ENCODE measurements around the gene MESD.

The MESD gene

DNA sequence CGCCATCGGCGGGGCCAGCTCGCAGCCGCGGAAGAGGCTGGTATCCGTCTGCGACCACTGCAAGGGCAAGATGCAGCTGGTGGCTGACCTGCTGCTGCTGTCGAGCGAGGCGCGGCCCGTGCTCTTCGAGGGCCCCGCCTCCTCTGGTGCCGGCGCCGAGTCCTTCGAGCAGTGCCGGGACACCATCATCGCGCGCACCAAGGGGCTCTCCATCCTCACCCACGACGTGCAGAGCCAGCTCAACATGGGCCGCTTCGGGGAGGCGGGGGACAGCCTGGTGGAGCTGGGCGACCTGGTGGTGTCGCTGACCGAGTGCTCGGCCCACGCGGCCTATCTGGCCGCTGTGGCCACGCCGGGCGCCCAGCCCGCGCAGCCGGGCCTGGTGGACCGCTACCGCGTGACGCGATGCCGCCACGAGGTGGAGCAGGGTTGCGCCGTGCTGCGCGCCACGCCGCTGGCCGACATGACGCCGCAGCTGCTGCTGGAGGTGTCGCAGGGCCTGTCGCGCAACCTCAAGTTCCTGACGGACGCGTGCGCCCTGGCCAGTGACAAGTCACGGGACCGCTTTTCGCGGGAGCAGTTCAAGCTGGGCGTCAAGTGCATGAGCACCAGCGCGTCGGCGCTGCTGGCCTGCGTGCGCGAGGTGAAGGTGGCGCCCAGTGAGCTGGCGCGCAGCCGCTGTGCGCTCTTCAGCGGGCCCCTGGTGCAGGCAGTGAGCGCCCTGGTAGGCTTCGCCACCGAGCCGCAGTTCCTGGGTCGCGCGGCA, 12.9 kb upstream of the MESD start:
- Mint-ChIP-seq H3K27ac (no peak overlapping the region), H3K4me1 (peaks cover 49% of the 10 kb centered on the region), H3K27me3 (no peaks in the 10 kb centered on the region), H3K9me3 (no peaks in the 10 kb centered on the region), H3K4me3 (peak overlapping the region; percentile 42), H3K36me3 (peaks cover 6% of the 10 kb centered on the region)

DNA sequence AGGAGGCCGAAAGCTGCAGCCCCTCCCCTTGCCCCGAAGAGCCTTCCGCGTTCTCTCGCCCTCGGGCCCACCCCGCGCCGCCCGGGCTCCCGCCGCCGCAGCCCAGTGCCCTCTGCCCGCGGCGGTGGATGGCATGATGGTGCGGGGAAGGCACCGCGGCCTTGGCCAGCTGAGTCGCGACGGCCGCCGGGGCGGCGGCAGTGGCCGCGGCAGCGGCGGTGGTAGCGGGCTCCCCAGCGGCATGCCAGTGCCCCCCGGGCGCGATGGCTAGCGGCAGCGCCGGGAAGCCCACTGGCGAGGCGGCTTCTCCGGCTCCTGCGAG, 12.4 kb upstream of the MESD start:
- peaks cover 43% of the 10 kb centered on the region for H3K4me1 Mint-ChIP-seq
- H3K4me3 Mint-ChIP-seq: peak overlapping the region; percentile 79
- peak overlapping the region; percentile 65 for H3K27ac Mint-ChIP-seq
- no peaks in the 10 kb centered on the region for H3K27me3 Mint-ChIP-seq
- H3K36me3 Mint-ChIP-seq: peaks cover 6% of the 10 kb centered on the region
- no peaks in the 10 kb centered on the region for H3K9me3 Mint-ChIP-seq

DNA sequence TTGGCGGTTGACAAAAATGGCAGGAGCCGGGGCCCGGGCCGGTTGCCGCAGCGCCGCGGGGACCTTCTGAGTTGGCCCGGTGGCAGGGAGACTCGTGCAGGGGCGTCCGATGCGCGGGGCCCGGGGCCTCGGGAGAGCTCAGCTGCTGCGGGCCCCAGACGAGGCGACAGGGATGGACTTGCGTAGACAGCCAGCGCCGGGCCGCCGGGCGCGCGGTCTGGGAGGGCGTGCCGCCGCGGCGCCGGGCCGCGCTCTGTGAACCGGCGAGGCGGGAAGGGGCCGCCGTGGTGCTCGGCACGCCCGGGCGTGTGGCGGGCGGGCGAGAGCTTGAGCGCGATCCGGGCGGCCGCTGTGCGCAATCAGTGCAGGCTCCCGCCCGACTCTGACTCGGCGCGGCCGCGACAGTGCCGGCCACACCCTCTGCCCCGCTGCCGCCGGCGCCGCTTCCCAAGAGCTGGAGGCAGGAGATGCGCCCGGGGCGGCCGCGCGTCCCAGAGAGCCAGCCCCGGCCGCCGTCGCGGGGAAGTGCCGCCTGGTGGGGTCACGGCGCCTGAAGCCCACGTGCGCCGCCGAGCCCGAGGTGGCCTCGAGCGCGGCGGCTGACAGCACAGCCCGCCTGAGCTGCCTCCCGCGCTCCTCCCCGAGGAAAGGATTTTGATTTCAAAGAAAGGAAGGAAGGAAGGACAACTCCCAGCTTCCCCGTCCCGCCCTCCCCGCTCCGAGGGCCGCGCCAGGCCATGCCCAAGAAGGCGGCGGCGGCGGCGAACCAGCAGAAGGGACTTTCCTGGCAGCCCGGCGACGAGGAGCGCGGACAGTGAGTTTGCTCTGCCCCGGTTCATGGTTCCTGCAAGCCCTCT, 11.8 kb upstream of the MESD start:
- Mint-ChIP-seq H3K4me3 (peak overlapping the region; percentile 97), H3K4me1 (peaks cover 42% of the 10 kb centered on the region), H3K36me3 (peaks cover 6% of the 10 kb centered on the region), H3K27me3 (no peaks in the 10 kb centered on the region), H3K27ac (peak overlapping the region; percentile 77), H3K9me3 (no peaks in the 10 kb centered on the region)

DNA sequence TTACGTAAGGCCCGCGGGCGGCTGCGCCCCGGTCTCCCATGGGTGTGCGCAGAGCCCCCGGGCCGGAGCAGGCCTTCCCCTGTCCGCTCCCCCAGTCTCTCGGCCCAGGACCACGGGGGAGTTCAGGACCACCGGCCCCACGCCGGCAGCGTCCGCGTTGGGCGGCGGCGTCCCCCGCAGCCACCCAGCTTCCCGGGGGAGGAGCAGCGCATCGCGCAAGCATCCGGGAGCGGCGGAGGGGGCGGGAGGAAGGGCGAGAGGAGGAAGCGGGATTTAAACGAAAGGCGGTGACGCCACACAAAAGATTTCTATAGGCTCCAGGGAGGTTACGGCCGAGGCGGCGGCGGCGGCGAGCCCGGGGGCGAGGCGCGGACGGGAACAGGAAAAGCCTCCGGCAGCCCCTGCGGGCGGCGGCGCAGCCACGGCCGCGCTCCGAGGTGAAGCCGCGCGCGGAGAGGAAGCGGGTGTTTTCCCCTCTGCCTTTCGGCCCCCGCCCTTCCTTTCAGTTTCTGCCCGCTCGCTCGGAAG, 11.1 kb upstream of the MESD start, which contains the start of gene TLNRD1:
TSS of gene TLNRD1 (plus strand) at position 300 of the 528 bp plus-strand sequence. CDS start 1,349 bp downstream, outside the sequence.
- Mint-ChIP-seq H3K27me3 (no peaks in the 10 kb centered on the region), H3K27ac (peak within 1 kb of the TSS; percentile 99), H3K36me3 (peaks cover 6% of the 10 kb centered on the region), H3K9me3 (no peaks in the 10 kb centered on the region), H3K4me3 (peak within 1 kb of the TSS; percentile 97), H3K4me1 (peaks cover 46% of the 10 kb centered on the region)

DNA sequence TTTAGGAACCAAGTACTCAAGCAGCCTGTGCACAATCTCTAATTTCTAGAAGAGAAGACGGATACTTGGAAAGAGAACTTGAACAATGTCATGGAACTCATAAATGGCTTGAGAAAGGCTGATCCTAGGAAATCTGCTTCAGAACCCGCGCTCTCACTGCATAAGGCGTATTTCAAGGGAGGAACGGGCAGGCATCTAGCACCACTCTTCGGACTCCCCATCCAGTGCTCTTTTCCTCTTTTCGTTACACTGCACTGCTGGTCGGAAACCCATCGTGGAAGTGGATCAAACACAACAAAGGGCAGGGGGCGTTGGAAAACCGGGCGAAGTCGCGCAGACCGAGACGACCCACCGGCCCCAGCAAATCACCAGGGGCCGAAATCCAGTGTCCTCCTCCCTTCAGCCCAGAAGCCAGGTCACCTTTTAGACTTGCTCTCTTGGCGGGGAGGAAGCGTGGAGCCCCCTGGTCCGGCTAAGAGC, 10.6 kb upstream of the MESD start:
- peaks cover 42% of the 10 kb centered on the region for H3K4me1 Mint-ChIP-seq
- H3K4me3 Mint-ChIP-seq: peak overlapping the region; percentile 97
- H3K27me3 Mint-ChIP-seq: no peaks in the 10 kb centered on the region
- peaks cover 6% of the 10 kb centered on the region for H3K36me3 Mint-ChIP-seq
- peak overlapping the region; percentile 99 for H3K27ac Mint-ChIP-seq
- H3K9me3 Mint-ChIP-seq: no peaks in the 10 kb centered on the region

DNA sequence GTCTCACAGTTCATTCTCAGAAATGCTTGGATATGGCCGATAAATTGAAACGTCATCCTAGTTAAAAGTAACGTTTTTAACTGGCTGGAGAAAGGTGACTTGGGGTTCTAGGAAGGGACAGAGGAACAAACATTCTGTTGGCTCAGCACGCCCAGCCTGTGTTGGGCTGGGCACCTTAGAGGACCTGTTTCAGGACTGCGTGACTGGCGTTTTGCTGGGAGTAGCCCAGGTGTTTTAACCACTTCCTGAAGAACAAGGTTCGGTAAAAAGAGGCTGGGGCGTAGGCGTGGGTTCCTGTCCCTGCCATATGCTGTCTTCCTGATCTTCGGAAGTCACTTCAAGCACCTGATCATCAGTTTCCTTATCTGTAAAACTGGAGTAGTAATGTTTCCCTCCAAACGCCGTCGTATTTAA, 10.0 kb upstream of the MESD start:
- Mint-ChIP-seq H3K27me3 (no peaks in the 10 kb centered on the region), H3K27ac (peak overlapping the region; percentile 99), H3K9me3 (no peaks in the 10 kb centered on the region), H3K4me1 (peaks cover 36% of the 10 kb centered on the region), H3K4me3 (peak overlapping the region; percentile 97), H3K36me3 (peaks cover 5% of the 10 kb centered on the region)

DNA sequence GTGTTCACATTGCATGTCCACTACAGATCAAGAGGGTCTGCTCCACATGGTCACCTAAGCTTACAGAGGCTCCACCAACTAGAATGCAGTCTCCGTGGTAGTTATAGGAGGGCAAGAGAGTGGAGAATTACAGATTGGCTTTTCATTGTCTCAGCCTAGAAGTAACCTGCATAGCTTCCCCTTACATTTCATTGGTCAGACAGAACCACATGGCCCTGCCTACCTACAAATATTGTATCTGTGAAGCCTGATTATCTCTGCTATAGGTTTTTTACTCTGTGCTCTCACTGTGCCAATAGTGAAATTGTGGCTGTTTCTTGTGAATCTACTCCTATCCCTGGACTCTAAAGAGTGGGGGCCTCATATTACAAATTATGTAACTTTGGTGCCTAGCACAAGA, 8.6 kb upstream of the MESD start:
- Mint-ChIP-seq H3K4me3 (peak overlapping the region; percentile 20), H3K9me3 (no peaks in the 10 kb centered on the region)

DNA sequence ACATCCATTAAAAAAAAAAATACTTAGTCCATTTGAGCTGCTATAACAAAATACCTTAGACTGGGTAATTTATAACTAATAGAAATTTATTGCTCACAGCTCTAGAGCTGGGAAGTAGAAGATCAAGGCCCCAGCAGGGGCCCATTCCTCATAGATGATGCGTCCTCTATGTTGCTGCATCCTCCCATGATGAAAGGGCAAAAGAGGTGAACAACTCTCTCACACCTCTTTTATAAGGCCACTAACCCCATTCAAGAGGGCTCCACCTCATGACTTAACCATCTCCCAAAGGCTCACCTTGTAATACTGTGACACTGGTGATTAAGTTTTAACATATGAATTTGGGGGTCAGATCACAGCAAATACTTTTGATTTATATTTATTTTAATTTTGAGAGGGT, 8.1 kb upstream of the MESD start:
- Mint-ChIP-seq H3K4me3 (no peak overlapping the region), H3K27ac (no peak overlapping the region), H3K4me1 (peaks cover 22% of the 10 kb centered on the region), H3K27me3 (no peaks in the 10 kb centered on the region), H3K9me3 (no peaks in the 10 kb centered on the region), H3K36me3 (no peaks in the 10 kb centered on the region)

More for the DNA sequence above, 8.6 kb upstream of the MESD start:
- H3K27me3 Mint-ChIP-seq: no peaks in the 10 kb centered on the region
- H3K36me3 Mint-ChIP-seq: no peaks in the 10 kb centered on the region
- peaks cover 22% of the 10 kb centered on the region for H3K4me1 Mint-ChIP-seq
- H3K27ac Mint-ChIP-seq: peak overlapping the region; percentile 23

DNA sequence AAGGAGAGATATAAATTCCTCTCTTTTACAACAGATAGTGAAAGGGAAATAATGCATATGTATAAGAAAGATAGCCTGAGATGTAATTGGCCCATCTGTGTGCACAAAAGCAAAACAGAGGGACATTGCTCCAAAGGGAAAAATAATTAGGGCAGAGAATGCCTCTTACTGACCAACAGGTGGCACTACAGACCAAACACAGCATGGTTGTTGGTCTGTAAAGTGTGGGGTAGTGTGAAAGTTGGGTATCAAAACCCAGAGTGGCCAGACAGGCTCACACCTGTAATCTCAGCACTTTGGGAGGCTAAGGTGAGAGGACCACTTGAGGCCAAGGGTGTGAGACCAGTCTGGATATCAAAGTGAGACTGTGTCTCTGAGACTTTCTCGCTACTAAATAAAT, 6.6 kb upstream of the MESD start:
- Mint-ChIP-seq H3K4me3 (no peak overlapping the region), H3K9me3 (no peaks in the 10 kb centered on the region), H3K36me3 (no peaks in the 10 kb centered on the region), H3K4me1 (peaks cover 31% of the 10 kb centered on the region), H3K27ac (no peak overlapping the region), H3K27me3 (no peaks in the 10 kb centered on the region)

DNA sequence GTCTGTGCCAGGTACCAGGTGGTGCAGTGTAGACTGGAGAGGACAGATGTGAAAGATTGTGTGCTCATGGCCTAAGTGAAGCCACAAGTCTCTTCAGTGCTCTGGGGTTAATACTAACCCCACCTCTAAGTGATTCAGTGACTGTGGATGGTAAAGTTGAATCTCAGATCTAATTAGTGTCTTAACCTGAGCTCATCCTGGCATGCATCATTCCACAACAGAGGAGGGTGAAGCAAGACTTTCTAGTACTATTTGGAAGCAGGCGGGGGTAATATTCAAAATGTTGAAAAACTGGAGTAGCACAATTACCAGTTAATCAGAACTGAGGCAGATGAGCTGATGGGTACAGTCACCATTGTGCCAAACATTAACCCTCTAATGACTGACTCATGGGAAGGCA, 2.8 kb upstream of the MESD start:
- peaks cover 38% of the 10 kb centered on the region for H3K4me1 Mint-ChIP-seq
- peaks cover 2% of the 10 kb centered on the region for H3K36me3 Mint-ChIP-seq
- H3K27me3 Mint-ChIP-seq: no peaks in the 10 kb centered on the region
- no peaks in the 10 kb centered on the region for H3K9me3 Mint-ChIP-seq
- peak overlapping the region; percentile 59 for H3K27ac Mint-ChIP-seq
- no peak overlapping the region for H3K4me3 Mint-ChIP-seq

DNA sequence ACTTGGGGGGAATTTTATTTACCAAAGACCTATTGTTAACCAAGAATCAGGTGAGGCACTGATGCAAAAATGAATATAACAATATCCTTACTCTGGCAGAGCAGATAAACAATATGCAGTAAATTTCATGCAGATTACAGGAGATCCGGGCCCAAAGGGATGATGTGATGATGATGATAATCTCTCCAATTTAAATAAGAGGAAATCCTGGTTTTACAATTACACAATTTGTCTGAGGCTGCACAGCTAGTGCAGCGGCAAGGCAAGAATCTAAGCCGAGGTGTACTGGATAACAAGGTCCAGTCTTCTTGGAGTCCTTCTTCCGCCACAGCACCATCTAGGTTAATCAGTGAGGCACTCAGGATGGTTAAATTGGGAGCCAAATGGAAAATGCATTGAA, 2.4 kb upstream of the MESD start:
- Mint-ChIP-seq H3K4me1 (peaks cover 41% of the 10 kb centered on the region), H3K9me3 (no peaks in the 10 kb centered on the region), H3K27me3 (no peaks in the 10 kb centered on the region), H3K36me3 (peaks cover 2% of the 10 kb centered on the region), H3K27ac (no peak overlapping the region), H3K4me3 (no peak overlapping the region)

DNA sequence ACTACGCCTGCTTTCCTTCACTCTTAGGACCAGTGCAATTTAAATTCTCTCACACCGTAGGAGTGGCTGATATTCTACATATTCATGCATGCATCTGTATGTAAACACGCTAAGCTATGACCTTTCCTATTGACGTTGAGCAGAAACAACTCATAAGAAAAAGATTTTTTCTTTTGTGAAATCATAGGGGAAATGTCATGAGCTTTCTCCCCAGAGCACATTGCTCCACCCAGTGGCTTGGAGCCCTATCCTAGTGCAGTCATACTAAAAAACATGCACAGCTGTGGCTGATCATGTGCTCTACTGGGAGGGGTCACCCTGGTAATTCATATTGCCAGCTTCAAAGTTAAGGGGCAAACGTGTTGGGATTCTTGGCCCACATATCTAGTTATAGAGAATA, 1.8 kb upstream of the MESD start:
- Mint-ChIP-seq H3K4me1 (peaks cover 47% of the 10 kb centered on the region), H3K9me3 (no peaks in the 10 kb centered on the region), H3K4me3 (no peak overlapping the region), H3K36me3 (peaks cover 4% of the 10 kb centered on the region), H3K27ac (no peak overlapping the region), H3K27me3 (no peaks in the 10 kb centered on the region)

DNA sequence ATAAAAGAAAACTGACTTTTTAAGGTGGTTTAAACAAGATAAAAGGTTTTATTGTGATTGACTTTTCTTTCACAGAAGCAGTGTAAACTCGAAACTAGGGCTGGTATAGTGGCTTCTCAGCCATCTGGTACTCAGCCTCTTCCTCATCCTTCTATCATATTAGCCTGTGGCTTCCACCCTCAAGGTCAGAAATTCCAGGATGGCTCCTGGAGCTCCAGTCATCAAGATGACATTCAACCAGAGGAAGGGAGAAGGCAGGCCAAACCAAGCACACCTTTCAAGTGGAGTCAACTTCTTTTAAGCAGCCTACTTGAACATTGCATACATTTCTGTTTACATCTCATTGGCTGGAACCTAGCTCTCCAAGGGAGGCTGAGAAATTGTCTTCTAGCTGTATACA, 1.3 kb upstream of the MESD start:
- peaks cover 4% of the 10 kb centered on the region for H3K36me3 Mint-ChIP-seq
- no peaks in the 10 kb centered on the region for H3K9me3 Mint-ChIP-seq
- no peak overlapping the region for H3K4me3 Mint-ChIP-seq
- H3K27ac Mint-ChIP-seq: no peak overlapping the region
- peaks cover 48% of the 10 kb centered on the region for H3K4me1 Mint-ChIP-seq
- no peaks in the 10 kb centered on the region for H3K27me3 Mint-ChIP-seq

DNA sequence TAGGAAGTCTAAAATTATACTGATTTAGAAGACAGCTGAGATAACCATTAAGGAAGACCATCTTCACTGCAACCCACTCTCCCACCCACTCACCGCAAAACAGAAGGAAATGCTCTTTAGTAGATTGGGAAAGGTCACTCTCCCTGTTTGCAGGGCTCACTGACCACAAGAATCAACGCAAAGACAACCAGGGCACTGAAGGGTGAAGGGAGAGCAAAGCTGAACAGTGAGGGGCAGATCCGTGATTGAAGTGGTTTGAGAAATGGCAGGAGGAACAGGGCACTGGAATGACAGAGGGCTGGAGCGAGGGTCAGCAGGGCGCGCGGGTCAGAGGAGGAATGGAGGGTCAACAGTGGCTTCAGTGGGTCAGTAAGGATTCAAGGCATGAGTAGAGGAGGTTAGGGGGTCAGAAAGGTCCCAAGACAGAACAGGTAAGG, 520 bp downstream of the MESD start:
- peak overlapping the region; percentile 90 for H3K4me3 Mint-ChIP-seq
- H3K27ac Mint-ChIP-seq: peak overlapping the region; percentile 94
- H3K27me3 Mint-ChIP-seq: no peaks in the 10 kb centered on the region
- peaks cover 58% of the 10 kb centered on the region for H3K4me1 Mint-ChIP-seq
- peaks cover 8% of the 10 kb centered on the region for H3K36me3 Mint-ChIP-seq
- no peaks in the 10 kb centered on the region for H3K9me3 Mint-ChIP-seq

DNA sequence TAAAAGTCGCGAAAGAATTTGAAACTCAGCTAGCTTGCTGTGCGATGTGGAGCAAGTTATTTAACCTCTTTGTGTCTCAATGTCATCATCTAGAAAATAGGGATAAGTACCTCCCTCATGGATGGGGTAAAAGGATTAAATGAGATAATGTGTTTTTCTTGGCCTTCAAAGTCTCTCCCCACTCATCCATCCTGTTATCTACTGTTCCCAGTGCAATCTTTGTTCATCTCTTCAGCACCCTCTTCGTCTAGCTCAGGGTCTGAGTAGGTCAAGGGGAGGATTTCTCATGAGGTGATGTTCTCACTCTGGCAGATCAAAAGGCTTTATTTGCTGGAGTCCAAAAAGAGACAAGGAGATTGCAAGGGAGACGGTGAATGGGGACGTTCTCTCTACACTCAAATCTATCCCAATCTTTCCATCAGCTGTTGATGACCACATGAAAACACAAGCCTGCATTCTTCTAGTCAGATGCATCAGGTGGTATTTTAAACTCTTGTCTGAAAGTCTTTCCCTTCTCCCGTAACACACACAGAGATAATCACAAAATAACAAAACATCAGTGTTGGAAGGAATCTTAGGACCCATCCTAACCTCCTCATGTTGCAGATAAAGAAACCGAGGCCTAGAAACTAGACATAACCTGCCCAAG, 1.3 kb downstream of the MESD start:
- no peaks in the 10 kb centered on the region for H3K9me3 Mint-ChIP-seq
- no peaks in the 10 kb centered on the region for H3K27me3 Mint-ChIP-seq
- H3K4me1 Mint-ChIP-seq: peaks cover 63% of the 10 kb centered on the region
- peak overlapping the region; percentile 94 for H3K27ac Mint-ChIP-seq
- H3K4me3 Mint-ChIP-seq: peak overlapping the region; percentile 90
- peaks cover 8% of the 10 kb centered on the region for H3K36me3 Mint-ChIP-seq
